NCI-H69 (cell line): ENCODE measurements around the gene VEGFA.
A peak's percentile ranks its signal among the peaks of the same experiment; 100 is the strongest.

Experiments used
- DNase-seq: peaks from one replicate; lab custom pipeline; 2025; lab: John Stamatoyannopoulos, UW

VEGFA gene

DNA sequence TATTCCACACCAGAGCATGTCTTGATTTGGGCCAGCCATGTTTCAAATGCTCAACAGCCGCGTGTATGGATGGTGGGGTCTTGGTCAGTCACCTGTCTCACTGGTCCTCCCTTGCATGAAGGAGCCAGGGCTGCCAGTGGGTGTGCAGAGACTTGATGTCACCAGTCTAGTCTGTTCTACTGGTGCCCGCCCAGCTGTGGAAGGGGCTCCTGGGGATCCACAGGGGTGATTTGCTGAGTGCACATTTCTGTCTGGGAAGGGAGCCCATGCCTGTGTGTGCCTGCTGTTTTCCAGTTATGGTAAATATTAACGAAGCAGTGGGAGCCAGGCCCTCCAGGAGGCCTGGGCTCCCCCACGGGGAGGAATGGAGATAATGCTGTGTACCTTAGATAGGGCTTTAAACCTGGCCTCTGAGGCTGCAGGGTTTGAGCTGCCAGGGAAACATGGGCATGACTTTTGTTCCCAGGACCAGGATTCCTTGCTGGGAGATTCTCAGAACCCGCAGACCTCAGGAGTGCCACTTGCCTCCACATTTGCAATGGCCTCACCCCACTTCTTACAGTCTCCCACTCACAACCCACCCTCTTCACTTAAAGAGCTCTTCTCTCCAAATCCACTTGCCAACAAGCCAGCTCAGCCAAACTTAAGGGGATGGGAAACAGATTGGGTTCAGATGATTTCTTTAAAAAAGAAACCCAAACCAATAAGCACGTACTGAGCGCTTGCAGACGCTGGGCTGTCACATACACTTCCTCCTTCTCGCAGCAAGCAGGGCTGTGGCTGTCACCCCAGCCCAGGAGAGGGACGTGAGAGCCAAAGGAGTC is 54.1 kb downstream of the VEGFA start:
- DNase-seq = peak; percentile 89

DNA sequence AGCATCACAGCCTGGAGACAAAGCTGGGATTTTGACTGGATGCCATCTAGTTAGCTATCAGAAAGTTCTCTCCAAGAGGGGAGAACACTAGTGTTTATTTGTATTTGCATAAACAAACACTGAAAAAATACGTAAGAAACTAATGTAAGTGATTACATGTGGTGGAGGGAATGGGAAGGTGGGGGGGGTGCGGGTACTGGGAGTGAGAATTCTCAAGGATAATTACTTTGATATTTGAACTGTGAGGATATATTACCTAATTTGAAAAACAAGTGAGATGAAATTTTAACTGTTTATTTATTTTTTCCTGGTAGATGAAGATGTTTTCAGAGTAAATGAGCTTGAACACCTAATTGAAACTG is 54.7 kb downstream of the VEGFA start:
- DNase-seq = no peak

DNA sequence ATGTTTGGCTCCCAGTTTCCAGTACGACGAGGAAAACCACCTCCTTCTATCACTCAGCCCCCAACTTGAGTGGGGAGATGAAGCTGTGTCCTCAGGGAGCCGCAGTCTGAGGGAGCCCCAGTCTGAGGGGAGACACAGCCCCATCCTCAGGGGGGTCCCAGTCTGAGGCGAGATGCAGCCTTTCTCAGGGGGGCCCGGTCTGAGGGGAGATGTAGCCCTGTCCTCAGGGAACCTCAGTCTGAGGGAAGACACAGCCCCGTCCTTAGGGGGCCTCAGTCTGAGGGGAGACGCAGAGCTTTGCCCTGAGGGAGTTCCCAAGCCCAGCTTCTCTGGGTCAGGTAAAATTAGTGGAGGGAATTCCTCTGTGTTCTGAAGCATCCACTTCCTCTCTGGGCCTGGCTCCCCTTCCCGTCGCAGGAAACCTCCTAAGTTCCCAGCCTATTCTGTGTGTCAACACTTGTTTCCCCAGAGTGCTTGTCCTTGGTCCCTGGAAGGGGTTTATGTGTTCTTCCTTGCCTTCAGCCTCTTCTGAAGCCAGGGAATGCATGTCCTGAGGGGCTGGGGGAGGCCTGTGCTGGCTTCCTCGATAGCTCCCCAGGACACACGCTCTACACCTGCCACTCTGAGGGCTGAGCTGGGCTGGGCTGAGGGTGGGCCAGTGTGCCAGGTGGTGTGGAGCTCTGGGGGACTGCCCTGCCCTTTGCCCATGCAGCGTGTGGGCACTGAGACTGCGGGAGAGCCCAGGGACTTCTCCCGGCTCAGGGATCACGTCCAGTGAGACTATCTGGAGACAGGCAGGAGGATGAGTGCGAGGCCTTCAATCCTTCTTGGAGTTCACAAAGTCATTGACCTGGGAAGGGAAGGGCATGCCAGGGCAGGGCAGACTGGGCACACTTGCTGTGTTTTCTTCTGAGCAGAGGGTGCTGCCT is 55.4 kb downstream of the VEGFA start:
- DNase-seq = no peak

DNA sequence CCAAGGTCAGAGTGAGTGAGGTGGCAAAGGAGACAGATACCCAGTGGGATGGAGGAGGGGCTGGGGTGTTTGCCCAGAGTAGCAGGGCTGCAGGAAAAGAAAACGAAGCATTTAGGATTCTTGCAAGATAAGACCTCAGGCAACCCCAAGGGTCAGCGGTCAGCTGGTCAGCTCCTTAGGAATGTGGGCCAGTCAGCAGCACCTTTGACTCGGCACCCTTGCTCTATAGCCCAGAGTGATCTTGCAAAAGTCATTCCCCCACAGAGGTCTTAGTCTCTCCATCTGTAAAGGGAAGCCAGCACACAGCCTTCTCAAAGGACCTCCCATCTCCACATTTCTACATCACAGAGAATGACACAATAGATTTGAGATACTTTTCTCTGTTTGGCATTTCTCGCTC is 56.7 kb downstream of the VEGFA start:
- DNase-seq = no peak

DNA sequence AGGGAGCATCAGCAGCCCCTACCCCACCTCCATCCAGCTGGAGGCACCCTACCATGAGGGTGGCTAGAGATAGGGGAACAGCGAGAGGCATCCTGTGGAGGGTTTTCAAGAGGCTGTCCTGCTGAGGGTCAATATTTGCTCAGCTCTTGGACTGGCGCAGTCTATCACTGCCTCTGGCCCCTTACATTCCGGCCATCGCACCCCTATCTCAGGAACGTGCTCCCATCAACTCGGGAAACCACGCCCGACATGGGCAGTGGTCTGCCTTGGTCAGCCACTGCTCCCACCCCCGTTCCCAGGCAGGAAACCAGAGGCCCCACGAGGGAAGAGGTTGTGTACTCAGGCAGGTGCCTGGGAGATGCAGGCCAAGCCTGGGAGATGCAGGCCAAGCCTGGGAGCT is 57.9 kb downstream of the VEGFA start:
- DNase-seq = peak; percentile 69

DNA sequence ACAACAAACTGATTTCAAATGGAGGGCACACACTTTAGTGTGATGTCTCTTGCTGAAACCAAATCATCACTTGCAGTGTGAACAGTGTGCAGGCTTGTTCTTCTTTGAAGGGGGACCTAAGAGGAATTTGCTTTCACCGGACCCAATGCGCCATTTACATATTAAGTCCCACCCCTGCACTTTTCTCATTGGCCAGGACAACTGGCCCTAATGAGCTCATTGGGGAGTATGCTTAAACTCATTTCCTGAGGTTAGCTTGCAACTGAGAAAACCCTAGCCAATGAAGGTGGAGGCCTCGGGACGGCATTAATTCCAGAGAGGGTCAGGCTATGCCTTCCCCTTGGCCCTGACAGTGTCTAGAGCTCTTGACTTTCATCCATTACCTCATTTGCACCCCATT is 58.7 kb downstream of the VEGFA start:
- peak; percentile 65 for DNase-seq

DNA sequence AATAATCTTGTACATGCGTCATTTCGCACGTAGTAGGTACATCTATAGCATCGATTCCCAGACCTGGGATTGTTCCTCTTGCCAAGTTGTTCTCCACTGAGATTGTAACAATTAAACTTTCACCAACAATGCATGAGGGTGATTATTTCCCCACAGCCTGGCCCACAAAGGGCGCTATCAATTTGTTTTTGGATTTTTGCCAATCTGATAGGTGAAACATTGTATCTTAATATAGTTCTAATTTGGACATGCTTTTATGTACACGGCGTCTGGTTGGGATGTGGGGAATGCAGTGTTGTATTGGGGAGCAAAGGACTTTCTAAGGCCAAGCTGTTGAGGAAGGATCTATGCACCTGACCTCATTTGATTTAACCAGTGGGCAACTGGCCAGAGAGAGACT is 59.5 kb downstream of the VEGFA start:
- peak; percentile 31 for DNase-seq

GRCh38 chr6:43830775-43831174 is 60.8 kb downstream of the VEGFA start:
- peak; percentile 55 for DNase-seq

GRCh38 chr6:43831191-43831590 is 61.2 kb downstream of the VEGFA start:
- DNase-seq = peak; percentile 31

DNA sequence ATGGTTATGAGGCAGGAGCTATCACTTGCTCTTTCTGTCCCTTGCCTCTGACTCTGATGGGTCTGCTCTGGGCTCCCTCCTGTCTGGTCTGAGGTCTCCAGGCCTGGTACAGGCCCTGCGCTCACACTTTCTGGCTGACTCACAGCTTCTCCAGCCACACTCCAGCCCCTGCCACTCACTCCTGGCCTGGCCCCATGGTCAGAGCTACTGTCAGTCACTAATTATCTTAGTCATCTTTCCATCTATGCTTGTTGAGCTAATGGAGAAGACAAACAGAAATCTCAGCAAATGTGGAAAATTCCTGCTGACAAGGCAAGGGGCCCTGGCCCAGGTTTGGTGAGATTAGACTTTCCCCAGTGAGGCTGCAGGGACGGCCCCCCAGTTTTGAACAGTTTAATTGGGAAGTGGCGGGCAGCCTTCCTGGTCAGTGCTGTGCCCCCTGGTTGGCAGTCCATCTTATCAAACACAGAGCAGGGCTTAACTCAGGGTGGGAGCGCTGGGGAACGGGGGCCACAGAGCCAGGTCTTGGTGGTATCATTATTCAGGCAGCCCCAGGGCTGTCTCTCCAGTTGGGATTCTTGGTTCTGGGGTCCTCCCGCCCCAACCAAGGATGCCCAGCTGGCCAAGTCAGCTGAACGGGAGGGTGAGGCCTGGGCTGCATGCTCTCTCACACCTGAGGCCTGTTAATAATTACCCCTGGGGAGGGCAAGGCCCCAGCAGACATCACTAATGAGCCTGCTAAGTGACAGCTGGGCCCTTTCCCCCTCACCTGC is 63.4 kb downstream of the VEGFA start:
- DNase-seq = peak; percentile 84

DNA sequence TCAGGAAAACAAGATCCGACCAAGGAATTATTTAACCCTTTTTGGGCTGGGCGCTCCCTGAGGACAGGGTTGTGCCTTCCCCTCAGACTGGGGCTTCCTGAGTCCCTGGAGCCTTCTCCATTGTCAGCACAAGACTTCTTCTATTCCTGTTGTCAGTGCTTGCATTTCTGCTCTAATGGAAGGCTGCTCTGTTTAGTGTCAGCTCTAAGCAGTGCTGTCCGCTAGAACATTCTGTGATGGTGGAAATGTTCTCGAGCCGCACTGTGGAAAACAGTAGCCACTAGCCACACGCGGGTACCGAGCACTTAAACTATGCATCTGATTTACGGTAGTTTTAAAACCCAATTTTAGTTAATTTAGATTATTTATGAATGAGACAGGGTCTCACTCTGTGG is 64.0 kb downstream of the VEGFA start:
- no peak for DNase-seq

GRCh38 chr6:43834528-43835155 is 64.6 kb downstream of the VEGFA start:
- DNase-seq = peak; percentile 16

- no peak for DNase-seq
These were observed 65.9 kb downstream of the VEGFA start for GRCh38 chr6:43835872-43836419.
